Body of pancreas (tissue), 4 donors: Measurements from ENCODE around the gene ARHGAP22.

ENCODE experiments used
- POLR2A ChIP-seq, 3 donors: fragments of 450-650 bp; IDR thresholded peaks; one replicate each; pipeline ENCODE4 v1.6.1; 2016; ENCODE audit warnings: antibody characterized with exemption in 3 of 3, mild to moderate bottlenecking in 2 of 3
- TF ChIP-seq, protein P1 (sequence below), 7 experiments: fragments of 450-650 bp in 4 of 7; fragments of 200-600 bp in 3 of 7; sonication (generic) in 3 of 7; IDR thresholded peaks; one replicate each; pipeline ENCODE4 v1.5.1; 2016 to 2019; ENCODE audit warnings: antibody characterized with exemption in 7 of 7

DNA sequence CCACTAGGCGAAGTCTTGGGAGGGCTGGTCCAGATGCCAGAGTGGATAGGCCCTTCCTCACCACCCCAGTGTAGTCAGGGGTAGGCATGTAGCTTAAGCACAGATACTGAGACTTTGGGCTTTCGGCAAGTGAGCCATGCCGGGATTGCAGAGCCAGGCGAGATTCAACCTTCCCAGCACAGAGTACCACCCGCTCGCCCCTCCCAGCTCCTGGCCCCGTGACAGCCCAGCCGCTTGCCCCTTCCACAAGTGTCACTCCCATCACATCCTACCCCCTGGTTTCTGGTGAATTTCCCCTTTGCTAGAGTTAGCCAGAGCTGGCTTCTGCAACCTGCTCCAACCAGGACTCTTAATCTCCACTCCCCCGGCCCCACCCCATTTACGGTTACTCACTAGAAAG lies 56.9 kb downstream of the ARHGAP22 start:
- TF ChIP-seq, protein P1, sequence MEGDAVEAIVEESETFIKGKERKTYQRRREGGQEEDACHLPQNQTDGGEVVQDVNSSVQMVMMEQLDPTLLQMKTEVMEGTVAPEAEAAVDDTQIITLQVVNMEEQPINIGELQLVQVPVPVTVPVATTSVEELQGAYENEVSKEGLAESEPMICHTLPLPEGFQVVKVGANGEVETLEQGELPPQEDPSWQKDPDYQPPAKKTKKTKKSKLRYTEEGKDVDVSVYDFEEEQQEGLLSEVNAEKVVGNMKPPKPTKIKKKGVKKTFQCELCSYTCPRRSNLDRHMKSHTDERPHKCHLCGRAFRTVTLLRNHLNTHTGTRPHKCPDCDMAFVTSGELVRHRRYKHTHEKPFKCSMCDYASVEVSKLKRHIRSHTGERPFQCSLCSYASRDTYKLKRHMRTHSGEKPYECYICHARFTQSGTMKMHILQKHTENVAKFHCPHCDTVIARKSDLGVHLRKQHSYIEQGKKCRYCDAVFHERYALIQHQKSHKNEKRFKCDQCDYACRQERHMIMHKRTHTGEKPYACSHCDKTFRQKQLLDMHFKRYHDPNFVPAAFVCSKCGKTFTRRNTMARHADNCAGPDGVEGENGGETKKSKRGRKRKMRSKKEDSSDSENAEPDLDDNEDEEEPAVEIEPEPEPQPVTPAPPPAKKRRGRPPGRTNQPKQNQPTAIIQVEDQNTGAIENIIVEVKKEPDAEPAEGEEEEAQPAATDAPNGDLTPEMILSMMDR (IDR thresholded peaks at IDR 0.05): no peak
- no peak for TF ChIP-seq POLR2A (IDR thresholded peaks at IDR 0.05)
